Inflammatory macrophage treated with lipopolysaccharide for 1 hour (primary cell): ENCODE data around the gene MAPK14.
"Not testable (repeated sequence)": the region's sequence is repeated elsewhere in the genome, so short reads cannot be mapped to it uniquely, and the experiment has no call there.

ENCODE experiments used
- DNase-seq, 2 donors: peaks; one replicate each; pipeline ENCODE4 v3.0.0-alpha.2; 2020 to 2022

Gene MAPK14

GRCh38 chr6:36109092-36109491, 81.5 kb downstream of the MAPK14 start:
- DNase-seq, result no peak

GRCh38 chr6:36110050-36110449, 82.4 kb downstream of the MAPK14 start:
- DNase-seq, result no peak

- DNase-seq, result no peak
Observed at GRCh38 chr6:36110863-36111262, 83.3 kb downstream of the MAPK14 start.

GRCh38 chr6:36111526-36111925, 83.9 kb downstream of the MAPK14 start:
- no peak for DNase-seq

- DNase-seq, result no peak
Observed at GRCh38 chr6:36113049-36113448, 85.4 kb downstream of the MAPK14 start.

- DNase-seq, result no peak
Observed at GRCh38 chr6:36113703-36114102, 86.1 kb downstream of the MAPK14 start.

GRCh38 chr6:36114798-36115408, 87.3 kb downstream of the MAPK14 start:
- DNase-seq, result peak in 1 of 2 donors; percentile 23

GRCh38 chr6:36115412-36115811, 87.8 kb downstream of the MAPK14 start:
- DNase-seq, result no peak

- no peak for DNase-seq
Observed at GRCh38 chr6:36116066-36116864, 88.7 kb downstream of the MAPK14 start.

- DNase-seq, result no peak
Observed at GRCh38 chr6:36116943-36117342, 89.3 kb downstream of the MAPK14 start.

GRCh38 chr6:36117658-36118549, 90.3 kb downstream of the MAPK14 start:
- DNase-seq, result no peak

GRCh38 chr6:36118550-36119107, 91.0 kb downstream of the MAPK14 start:
- peak; percentile 80 to 93 for DNase-seq

GRCh38 chr6:36119209-36119608, 91.6 kb downstream of the MAPK14 start:
- no peak for DNase-seq

- no peak for DNase-seq
Observed at GRCh38 chr6:36120018-36120417, 92.4 kb downstream of the MAPK14 start.

GRCh38 chr6:36120539-36120938, 92.9 kb downstream of the MAPK14 start:
- peak; percentile 58 to 67 for DNase-seq

- peak; percentile 48 to 58 for DNase-seq
Observed at GRCh38 chr6:36120979-36121786, 93.6 kb downstream of the MAPK14 start.

GRCh38 chr6:36121787-36122494, 94.3 kb downstream of the MAPK14 start:
- DNase-seq, result no peak

- DNase-seq, result no peak
Observed at GRCh38 chr6:36122495-36123269, 95.1 kb downstream of the MAPK14 start.

- DNase-seq, result peak; percentile 59 to 94
Observed at GRCh38 chr6:36123270-36124139, 95.9 kb downstream of the MAPK14 start.

GRCh38 chr6:36124346-36124745, 96.7 kb downstream of the MAPK14 start:
- not testable (repeated sequence) for DNase-seq
